Large intestine (tissue), 3 donors: ENCODE results near the gene PLXNA1. TPM values are rescaled to one million over a fixed set of nuclear protein-coding genes. Genes with fewer than 3 reads are reported as not detected.

Experiments used
- DNase-seq, 2 donors: peaks; one replicate each; pipeline versions ENCODE4 v3.0.0 to v3.0.0-alpha.2; 2013
- H3K27ac ChIP-seq: one replicate; pipeline ENCODE4 v1.5.1; 2013; ENCODE audit warnings: low read length
- H3K27me3 ChIP-seq: 2 replicates; pipeline ENCODE4 v1.6.1; 2013; ENCODE audit warnings: low read length; ENCODE audit not compliant: control insufficient read depth, insufficient read depth
- H3K36me3 ChIP-seq: 2 replicates; pipeline ENCODE4 v1.6.1; 2013; ENCODE audit warnings: low read length; ENCODE audit not compliant: control insufficient read depth, insufficient read depth
- H3K4me1 ChIP-seq: one replicate; pipeline ENCODE4 v1.6.1; 2013; ENCODE audit warnings: low read length; ENCODE audit not compliant: control insufficient read depth, insufficient read depth
- H3K4me3 ChIP-seq: one replicate; pipeline ENCODE4 v1.5.1; 2013; ENCODE audit warnings: low read length
- H3K9me3 ChIP-seq: one replicate; pipeline ENCODE4 v1.6.1; 2013; ENCODE audit warnings: mild to moderate bottlenecking, low read depth, low read length, moderate library complexity; ENCODE audit not compliant: control insufficient read depth
- WGBS: methylation state at CpG from one replicate; pipeline ENCODE4 v1.1.5; 2013; ENCODE audit warnings: low lambda C conversion rate; ENCODE audit not compliant: insufficient coverage; 5-methylcytosine and 5-hydroxymethylcytosine counted together
- polyA plus RNA-seq: library from polyadenylated mRNA; unstranded; fragments of 120-200 nt; gene quantifications from one replicate; pipeline ENCODE4 v1.2.1, GENCODE V29; 2013

The PLXNA1 gene
- polyA plus RNA-seq, 1 donor = 16.5 TPM

DNA sequence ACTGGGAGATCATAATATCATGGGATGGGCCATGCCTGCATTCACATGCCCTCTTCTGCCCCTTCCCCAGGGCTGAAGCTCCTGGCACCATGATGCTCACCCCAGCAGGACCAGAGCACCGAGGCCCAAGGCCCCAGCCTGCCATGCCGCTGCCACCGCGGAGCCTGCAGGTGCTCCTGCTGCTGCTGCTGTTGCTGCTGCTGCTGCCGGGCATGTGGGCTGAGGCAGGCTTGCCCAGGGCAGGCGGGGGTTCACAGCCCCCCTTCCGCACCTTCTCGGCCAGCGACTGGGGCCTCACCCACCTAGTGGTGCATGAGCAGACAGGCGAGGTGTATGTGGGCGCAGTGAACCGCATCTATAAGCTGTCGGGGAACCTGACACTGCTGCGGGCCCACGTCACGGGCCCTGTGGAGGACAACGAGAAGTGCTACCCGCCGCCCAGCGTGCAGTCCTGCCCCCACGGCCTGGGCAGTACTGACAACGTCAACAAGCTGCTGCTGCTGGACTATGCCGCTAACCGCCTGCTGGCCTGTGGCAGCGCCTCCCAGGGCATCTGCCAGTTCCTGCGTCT, 5.6 kb downstream of the PLXNA1 start:
- peaks cover 17% of the 10 kb centered on the region for H3K4me1 ChIP-seq
- H3K27ac ChIP-seq = no peak overlapping the region
- no peak for DNase-seq
- H3K27me3 ChIP-seq = no peaks in the 10 kb centered on the region
- H3K9me3 ChIP-seq = no peaks in the 10 kb centered on the region
- H3K36me3 ChIP-seq = peaks cover 34% of the 10 kb centered on the region
- WGBS = no CpG with 5 or more reads among the region's 26 CpGs
- no peak overlapping the region for H3K4me3 ChIP-seq

DNA sequence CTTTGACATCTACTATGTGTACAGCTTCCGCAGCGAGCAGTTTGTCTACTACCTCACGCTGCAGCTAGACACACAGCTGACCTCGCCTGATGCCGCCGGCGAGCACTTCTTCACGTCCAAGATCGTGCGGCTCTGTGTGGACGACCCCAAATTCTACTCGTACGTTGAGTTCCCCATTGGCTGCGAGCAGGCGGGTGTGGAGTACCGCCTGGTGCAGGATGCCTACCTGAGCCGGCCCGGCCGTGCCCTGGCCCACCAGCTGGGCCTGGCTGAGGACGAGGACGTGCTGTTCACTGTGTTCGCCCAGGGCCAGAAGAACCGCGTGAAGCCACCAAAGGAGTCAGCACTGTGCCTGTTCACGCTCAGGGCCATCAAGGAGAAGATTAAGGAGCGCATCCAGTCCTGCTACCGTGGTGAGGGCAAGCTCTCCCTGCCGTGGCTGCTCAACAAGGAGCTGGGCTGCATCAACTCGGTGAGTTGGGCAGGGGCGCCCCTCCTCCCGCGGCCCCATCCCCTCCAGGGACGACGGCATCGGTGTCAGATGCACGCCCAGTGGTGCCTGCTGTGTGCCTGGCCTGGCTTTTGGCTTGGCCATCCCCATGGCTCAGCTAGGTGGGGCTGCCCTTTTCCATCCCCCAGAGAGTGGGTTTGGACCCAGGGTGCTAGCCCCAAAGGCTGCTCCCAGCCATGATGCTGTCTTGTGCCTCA, 6.6 kb downstream of the PLXNA1 start:
- no peaks in the 10 kb centered on the region for H3K27me3 ChIP-seq
- H3K9me3 ChIP-seq = no peaks in the 10 kb centered on the region
- no peak overlapping the region for H3K27ac ChIP-seq
- H3K4me3 ChIP-seq = no peak overlapping the region
- H3K36me3 ChIP-seq = peaks cover 35% of the 10 kb centered on the region
- WGBS = no CpG with 5 or more reads among the region's 36 CpGs
- peaks cover 14% of the 10 kb centered on the region for H3K4me1 ChIP-seq
- no peak for DNase-seq

DNA sequence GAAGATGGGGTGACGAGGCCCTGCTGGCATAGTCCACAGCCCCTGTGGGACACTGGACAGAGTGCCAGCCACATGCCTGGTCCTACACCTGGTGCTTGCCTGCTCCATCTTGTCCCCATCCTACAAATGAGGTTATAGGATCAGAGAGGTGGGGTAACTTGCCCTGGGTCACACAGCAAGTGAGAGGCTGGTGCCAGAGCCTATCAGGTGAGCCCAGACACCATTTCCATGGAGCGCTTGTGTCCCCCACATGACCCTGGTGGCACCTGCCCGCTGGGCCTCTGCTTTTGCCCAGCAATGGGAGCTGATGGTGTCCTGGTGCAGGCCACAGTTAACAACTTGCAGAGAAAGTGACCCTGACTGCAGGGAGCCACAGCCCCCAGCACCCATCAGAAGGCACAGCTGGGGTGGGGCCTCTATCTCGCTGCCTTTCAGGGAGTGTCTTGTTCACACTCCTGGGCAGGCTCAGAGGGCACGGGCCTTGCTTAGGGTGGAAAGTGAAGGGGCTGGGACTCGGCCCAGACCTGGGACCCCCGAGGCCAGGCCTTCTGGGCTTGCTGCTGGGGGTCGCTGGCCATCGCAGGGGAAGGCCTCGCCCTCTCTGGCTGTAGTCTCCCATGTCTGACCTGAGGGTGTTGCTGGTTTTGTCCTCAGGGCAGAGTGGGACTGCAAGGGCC, 7.2 kb downstream of the PLXNA1 start:
- no peak for DNase-seq
- H3K27me3 ChIP-seq = no peaks in the 10 kb centered on the region
- no peak overlapping the region for H3K4me3 ChIP-seq
- H3K9me3 ChIP-seq = no peaks in the 10 kb centered on the region
- WGBS = no CpG with 5 or more reads among the region's 10 CpGs
- H3K27ac ChIP-seq = no peak overlapping the region
- peaks cover 35% of the 10 kb centered on the region for H3K36me3 ChIP-seq
- H3K4me1 ChIP-seq = peaks cover 12% of the 10 kb centered on the region

DNA sequence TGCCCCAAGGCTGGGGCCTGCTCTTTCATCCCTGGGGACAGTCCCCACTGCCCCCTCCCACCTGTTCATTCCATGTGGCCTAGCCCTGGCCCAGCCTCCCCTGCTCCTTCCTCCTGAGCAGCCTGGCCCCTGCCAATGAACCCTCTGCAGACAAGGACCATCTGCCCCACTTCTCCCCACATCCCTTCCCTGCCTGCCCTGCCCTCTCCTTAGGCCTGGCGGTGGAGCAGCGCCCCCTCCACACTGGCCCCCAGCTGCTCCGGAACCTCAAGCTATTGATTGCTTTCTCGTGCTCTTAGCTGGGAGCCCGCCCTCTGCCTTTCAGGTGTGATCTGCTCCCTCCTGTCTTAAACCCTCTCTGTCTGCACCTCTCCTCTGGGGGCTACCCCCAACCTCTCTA, 8.0 kb downstream of the PLXNA1 start:
- no peaks in the 10 kb centered on the region for H3K9me3 ChIP-seq
- peaks cover 7% of the 10 kb centered on the region for H3K4me1 ChIP-seq
- H3K36me3 ChIP-seq = peaks cover 35% of the 10 kb centered on the region
- H3K27me3 ChIP-seq = no peaks in the 10 kb centered on the region
- no CpG with 5 or more reads among the region's 5 CpGs for WGBS
- no peak for DNase-seq
- no peak overlapping the region for H3K4me3 ChIP-seq
- H3K27ac ChIP-seq = no peak overlapping the region

DNA sequence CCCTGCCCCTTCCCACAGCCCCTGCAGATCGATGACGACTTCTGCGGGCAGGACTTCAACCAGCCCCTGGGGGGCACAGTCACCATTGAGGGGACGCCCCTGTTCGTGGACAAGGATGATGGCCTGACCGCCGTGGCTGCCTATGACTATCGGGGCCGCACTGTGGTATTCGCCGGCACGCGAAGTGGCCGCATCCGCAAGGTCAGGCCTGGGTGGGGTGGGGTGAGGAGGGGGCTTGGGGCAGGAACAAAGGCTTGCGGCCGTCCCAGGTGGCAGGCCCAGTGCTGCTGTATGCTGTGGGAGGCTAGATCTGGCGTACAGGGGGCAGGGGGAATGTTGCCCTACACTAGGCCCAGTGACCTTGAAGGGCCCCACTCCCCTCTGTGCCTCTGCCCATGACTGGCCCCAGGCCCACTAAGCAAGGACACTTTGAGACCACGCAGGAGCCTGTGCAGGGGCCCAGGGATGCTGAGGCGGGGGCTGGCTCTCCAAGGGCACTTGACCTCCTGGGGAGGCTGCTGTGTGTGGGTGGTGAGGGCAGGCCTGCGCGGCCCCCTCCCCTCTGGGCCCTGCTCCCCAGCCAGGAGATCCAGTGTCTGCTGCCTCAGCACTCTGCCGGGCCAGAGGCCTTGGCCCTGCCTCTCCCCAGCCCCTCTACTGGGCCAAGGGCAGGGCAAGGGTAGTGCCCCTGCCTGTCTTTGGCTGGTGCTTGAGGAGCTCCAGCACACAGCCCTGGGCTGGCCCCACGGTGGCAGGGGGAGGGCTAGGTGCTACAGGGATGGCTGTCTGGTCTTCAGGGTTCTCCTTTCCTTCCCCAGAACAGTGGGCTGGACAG, 8.7 kb downstream of the PLXNA1 start:
- WGBS = no CpG with 5 or more reads among the region's 24 CpGs
- peaks cover under 1% of the 10 kb centered on the region for H3K4me1 ChIP-seq
- H3K27ac ChIP-seq = no peak overlapping the region
- no peak overlapping the region for H3K4me3 ChIP-seq
- H3K27me3 ChIP-seq = no peaks in the 10 kb centered on the region
- H3K36me3 ChIP-seq = peaks cover 35% of the 10 kb centered on the region
- no peak for DNase-seq
- H3K9me3 ChIP-seq = no peaks in the 10 kb centered on the region

DNA sequence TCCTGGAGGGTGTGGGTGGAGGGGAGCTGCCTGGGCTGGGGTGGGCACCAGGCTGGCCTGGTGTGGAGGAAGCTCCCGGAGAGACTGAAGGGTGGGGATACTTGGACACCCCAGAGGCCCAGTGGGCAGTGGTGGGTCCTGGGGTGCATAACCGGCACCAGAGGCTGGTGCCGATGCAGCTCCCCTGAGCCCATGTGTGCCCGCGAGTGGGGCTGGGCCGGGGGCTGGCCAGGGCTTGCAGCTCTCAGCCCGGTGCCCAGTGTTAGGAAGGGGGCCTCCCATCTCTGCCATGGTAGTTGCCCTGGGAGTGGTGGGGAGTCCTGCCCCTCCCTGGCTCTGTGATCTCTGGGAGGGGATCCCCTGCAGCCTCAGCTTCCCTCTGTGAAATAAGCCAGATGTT, 9.3 kb downstream of the PLXNA1 start:
- WGBS = no CpG with 5 or more reads among the region's 7 CpGs
- H3K36me3 ChIP-seq = peaks cover 35% of the 10 kb centered on the region
- H3K4me1 ChIP-seq = no peaks in the 10 kb centered on the region

DNA sequence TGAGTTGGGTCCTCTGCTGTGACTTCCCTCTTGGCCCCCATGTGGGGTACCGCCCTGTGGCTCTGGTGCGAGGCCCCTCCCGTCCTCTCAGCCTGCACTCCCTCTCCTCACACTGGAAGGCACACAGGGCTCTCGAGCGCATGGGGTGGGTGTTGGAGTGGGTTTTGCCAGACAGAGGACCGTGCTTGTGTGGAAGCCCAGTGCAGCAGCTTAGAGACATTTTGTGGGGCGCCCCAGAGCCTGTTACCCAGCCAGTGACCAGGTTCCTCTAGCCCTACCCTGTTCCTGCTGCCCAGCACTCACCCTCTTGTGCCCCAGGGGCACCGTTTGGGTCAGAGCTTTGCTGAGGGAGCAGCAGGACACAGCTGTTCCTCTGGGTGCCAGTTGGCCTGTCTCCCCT, 9.9 kb downstream of the PLXNA1 start:
- Histone ChIP-seq H3K27me3 (no peaks in the 10 kb centered on the region), H3K9me3 (no peaks in the 10 kb centered on the region), H3K4me1 (no peaks in the 10 kb centered on the region), H3K36me3 (peaks cover 37% of the 10 kb centered on the region), H3K27ac (no peak overlapping the region), H3K4me3 (no peak overlapping the region)
- no peak for DNase-seq
- no CpG with 5 or more reads among the region's 8 CpGs for WGBS

More for the DNA sequence above, 9.3 kb downstream of the PLXNA1 start:
- Histone ChIP-seq H3K9me3 (no peaks in the 10 kb centered on the region), H3K27ac (no peak overlapping the region), H3K4me3 (no peak overlapping the region), H3K27me3 (no peaks in the 10 kb centered on the region)
- no peak for DNase-seq

DNA sequence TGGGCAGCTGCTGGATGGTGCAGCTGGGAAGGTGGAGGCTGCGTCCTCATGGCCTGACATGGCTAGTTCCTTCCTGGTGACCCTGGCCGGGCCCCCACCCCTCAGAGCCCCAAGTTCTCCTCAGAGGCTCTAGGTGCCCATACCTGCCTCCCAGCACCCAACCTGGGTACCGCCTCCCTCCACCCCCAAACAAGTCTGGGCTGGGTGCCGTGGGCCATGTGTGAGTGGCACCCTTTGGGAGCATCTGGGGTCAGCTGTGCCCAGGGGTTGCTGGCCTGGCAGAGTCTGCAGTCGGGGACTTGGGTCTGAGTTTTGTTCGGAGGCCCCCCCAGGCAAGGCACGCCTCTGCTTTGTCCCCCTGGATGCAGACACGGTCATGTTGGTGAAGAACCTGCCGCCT, 10.5 kb downstream of the PLXNA1 start:
- no peaks in the 10 kb centered on the region for H3K9me3 ChIP-seq
- no CpG with 5 or more reads among the region's 9 CpGs for WGBS
- H3K4me1 ChIP-seq = no peaks in the 10 kb centered on the region
- no peak for DNase-seq
- no peak overlapping the region for H3K4me3 ChIP-seq
- H3K27ac ChIP-seq = no peak overlapping the region
- peaks cover 37% of the 10 kb centered on the region for H3K36me3 ChIP-seq
- H3K27me3 ChIP-seq = no peaks in the 10 kb centered on the region

DNA sequence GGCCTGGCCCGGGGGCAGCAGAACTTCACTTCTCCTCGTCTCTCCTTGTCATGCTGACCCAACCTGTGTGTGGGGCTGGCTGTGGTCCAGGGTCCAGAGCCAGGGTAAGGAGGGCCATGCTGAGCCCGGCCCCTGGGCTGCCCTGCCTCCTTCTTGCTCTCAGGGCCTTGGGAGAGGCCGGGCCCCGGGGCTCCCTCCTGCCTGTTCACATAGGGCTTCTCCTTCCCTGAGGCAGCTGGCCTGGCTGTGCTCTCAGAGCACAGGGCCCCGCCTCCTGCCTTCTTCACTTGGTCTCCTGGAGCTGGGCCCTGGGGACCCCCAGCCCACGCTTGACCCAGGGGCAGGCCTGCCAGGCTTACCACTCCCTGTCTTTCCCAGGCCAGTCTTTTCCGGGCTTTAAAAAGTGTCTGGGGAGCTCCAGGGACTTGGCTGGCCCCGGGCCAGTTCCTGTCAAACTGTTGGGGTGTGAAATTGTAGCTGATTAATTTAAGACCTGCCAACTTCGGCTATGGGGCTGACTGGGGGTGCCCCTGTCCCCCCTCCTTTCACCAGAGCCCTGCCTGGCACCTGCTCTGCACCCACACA, 11.8 kb downstream of the PLXNA1 start:
- Histone ChIP-seq H3K4me1 (no peaks in the 10 kb centered on the region), H3K36me3 (peaks cover 27% of the 10 kb centered on the region), H3K4me3 (no peak overlapping the region), H3K27me3 (no peaks in the 10 kb centered on the region), H3K27ac (no peak overlapping the region), H3K9me3 (no peaks in the 10 kb centered on the region)
- no peak for DNase-seq
- no CpG with 5 or more reads among the region's 10 CpGs for WGBS

DNA sequence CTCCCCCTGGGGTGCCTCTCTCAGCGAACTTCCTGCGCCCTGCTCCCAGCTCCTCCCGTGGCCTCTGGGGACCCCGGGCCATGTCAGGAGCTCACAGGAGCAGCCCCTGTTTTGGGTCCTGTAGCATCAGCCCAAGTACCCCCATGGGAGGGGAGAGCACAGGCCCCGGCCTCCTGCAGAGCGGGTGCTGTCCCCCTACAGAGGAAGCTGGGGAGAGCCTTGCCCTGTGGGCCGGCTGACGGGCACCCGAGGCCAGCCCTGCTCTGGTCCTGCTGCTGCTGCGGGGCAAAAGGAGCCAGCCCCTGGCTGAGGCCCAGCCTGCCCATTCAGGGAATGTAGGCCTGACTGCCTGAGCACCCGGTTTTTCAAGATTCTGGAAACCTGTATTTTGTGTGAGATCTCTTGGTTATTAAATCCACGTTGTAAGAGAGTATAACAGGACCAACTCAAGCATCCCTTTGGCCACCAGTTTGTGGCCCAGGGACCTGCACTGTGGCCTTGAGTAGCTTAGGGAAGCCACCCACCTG, 12.4 kb downstream of the PLXNA1 start:
- H3K4me3 ChIP-seq = no peak overlapping the region
- H3K27me3 ChIP-seq = no peaks in the 10 kb centered on the region
- H3K27ac ChIP-seq = no peak overlapping the region
- H3K36me3 ChIP-seq = peaks cover 22% of the 10 kb centered on the region
- no peaks in the 10 kb centered on the region for H3K4me1 ChIP-seq
- no CpG with 5 or more reads among the region's 12 CpGs for WGBS
- H3K9me3 ChIP-seq = no peaks in the 10 kb centered on the region
- DNase-seq = no peak
